Suprapubic skin (tissue), 4 donors: ENCODE data around the gene ALOX5AP. TPM values are rescaled to one million over a fixed set of nuclear protein-coding genes. Genes with fewer than 3 reads are reported as not detected.

ENCODE experiments used
- DNase-seq, 2 donors: peaks; one replicate each; pipeline ENCODE4 v3.0.0-alpha.2; 2019; ENCODE audit warnings: low spot score in 2 of 2
- H3K27ac ChIP-seq: fragments of 200-600 bp; sonication (generic); one replicate; pipeline ENCODE4 v1.5.1; 2019
- H3K27me3 ChIP-seq: fragments of 200-600 bp; sonication (generic); one replicate; pipeline ENCODE4 v1.5.1; 2019
- H3K36me3 ChIP-seq: fragments of 200-600 bp; sonication (generic); one replicate; pipeline ENCODE4 v1.5.1; 2019
- H3K4me1 ChIP-seq: fragments of 200-600 bp; sonication (generic); one replicate; pipeline ENCODE4 v1.5.1; 2019
- H3K4me3 ChIP-seq: fragments of 200-600 bp; sonication (generic); one replicate; pipeline ENCODE4 v1.5.1; 2019; ENCODE audit warnings: mild to moderate bottlenecking
- H3K9me3 ChIP-seq: fragments of 200-600 bp; sonication (generic); one replicate; pipeline ENCODE4 v1.5.1; 2019
- CTCF ChIP-seq, 2 donors: fragments of 200-600 bp in 1 of 2; fragments of 450-650 bp in 1 of 2; sonication (generic) in 1 of 2; IDR thresholded peaks; one replicate each; pipeline ENCODE4 v1.5.1; 2016 to 2019; ENCODE audit warnings: antibody characterized with exemption in 2 of 2, mild to moderate bottlenecking in 1 of 2, moderate library complexity in 1 of 2
- EP300 ChIP-seq: sonication (generic); formaldehyde crosslinking; IDR thresholded peaks from one replicate; pipeline ENCODE4 v1.6.1; 2017; ENCODE audit warnings: antibody characterized with exemption
- POLR2A ChIP-seq, 2 donors: fragments of 450-650 bp; IDR thresholded peaks; one replicate each; pipeline ENCODE4 v1.6.1; 2017; ENCODE audit warnings: antibody characterized with exemption in 2 of 2, mild to moderate bottlenecking in 2 of 2, moderate library complexity in 2 of 2
- POLR2AphosphoS5 ChIP-seq, 3 donors: sonication (generic); formaldehyde crosslinking; IDR thresholded peaks; one replicate each; pipeline ENCODE4 v1.6.1; 2017; ENCODE audit warnings: antibody characterized with exemption in 3 of 3
- WGBS: methylation state at CpG from one replicate; pipeline ENCODE4 v1.1.5; 2018; 5-methylcytosine and 5-hydroxymethylcytosine counted together
- total RNA-seq, 4 donors: library from RNA; depleted of rRNA; stranded (reverse); fragments of >200 nt; gene quantifications; one replicate each; pipeline ENCODE4 v1.1.0, GENCODE V29; 2016

Gene ALOX5AP
- total RNA-seq, 4 donors from 2014 or later = 5.1 to 13.2 (median 6.7) TPM

GRCh38 chr13:30766231-30766630, 30.9 kb downstream of the ALOX5AP start:
- no peak for DNase-seq
- no peaks in the 10 kb centered on the region for H3K4me1 ChIP-seq
- no peak overlapping the region for H3K4me3 ChIP-seq
- H3K27me3 ChIP-seq = no peaks in the 10 kb centered on the region
- no peaks in the 10 kb centered on the region for H3K36me3 ChIP-seq
- no peak for TF ChIP-seq POLR2AphosphoS5 (IDR thresholded peaks at IDR 0.05)
- no peak for TF ChIP-seq EP300
- TF ChIP-seq CTCF (IDR thresholded peaks at IDR 0.05) = no peak
- no peak for TF ChIP-seq POLR2A (IDR thresholded peaks at IDR 0.05)
- 88% methylated on average over 2 of the region's 2 CpGs for WGBS
- H3K9me3 ChIP-seq = no peaks in the 10 kb centered on the region
- no peak overlapping the region for H3K27ac ChIP-seq

- Histone ChIP-seq H3K4me1 (no peaks in the 10 kb centered on the region), H3K27me3 (no peaks in the 10 kb centered on the region), H3K36me3 (no peaks in the 10 kb centered on the region), H3K4me3 (no peak overlapping the region), H3K9me3 (no peaks in the 10 kb centered on the region), H3K27ac (no peak overlapping the region)
- WGBS = 90% methylated on average over 4 of the region's 4 CpGs
- DNase-seq = no peak
- no peak for TF ChIP-seq EP300
- no peak for TF ChIP-seq POLR2AphosphoS5 (IDR thresholded peaks at IDR 0.05)
- TF ChIP-seq POLR2A (IDR thresholded peaks at IDR 0.05) = no peak
- no peak for TF ChIP-seq CTCF (IDR thresholded peaks at IDR 0.05)
Measured at GRCh38 chr13:30770929-30771328, 35.6 kb downstream of the ALOX5AP start.

GRCh38 chr13:30773561-30773960, 38.2 kb downstream of the ALOX5AP start:
- Histone ChIP-seq H3K27me3 (no peaks in the 10 kb centered on the region), H3K4me3 (no peak overlapping the region), H3K27ac (no peak overlapping the region), H3K4me1 (no peaks in the 10 kb centered on the region), H3K36me3 (no peaks in the 10 kb centered on the region), H3K9me3 (no peaks in the 10 kb centered on the region)
- TF ChIP-seq EP300 = no peak
- TF ChIP-seq POLR2A (IDR thresholded peaks at IDR 0.05) = no peak
- no peak for TF ChIP-seq CTCF (IDR thresholded peaks at IDR 0.05)
- TF ChIP-seq POLR2AphosphoS5 (IDR thresholded peaks at IDR 0.05) = no peak
- no peak for DNase-seq

GRCh38 chr13:30774214-30774730, 38.9 kb downstream of the ALOX5AP start:
- 90% methylated on average over 8 of the region's 8 CpGs for WGBS
- DNase-seq = no peak
- TF ChIP-seq CTCF (IDR thresholded peaks at IDR 0.05) = no peak
- Histone ChIP-seq H3K27ac (no peak overlapping the region), H3K4me3 (no peak overlapping the region), H3K4me1 (no peaks in the 10 kb centered on the region), H3K27me3 (no peaks in the 10 kb centered on the region), H3K36me3 (no peaks in the 10 kb centered on the region), H3K9me3 (no peaks in the 10 kb centered on the region)

GRCh38 chr13:30776661-30777060, 41.3 kb downstream of the ALOX5AP start:
- 83% methylated on average over 2 of the region's 2 CpGs for WGBS
- Histone ChIP-seq H3K36me3 (no peaks in the 10 kb centered on the region), H3K27me3 (no peaks in the 10 kb centered on the region), H3K27ac (no peak overlapping the region), H3K4me3 (no peak overlapping the region), H3K4me1 (no peaks in the 10 kb centered on the region), H3K9me3 (no peaks in the 10 kb centered on the region)
- TF ChIP-seq EP300 (no peak), POLR2A (IDR thresholded peaks at IDR 0.05) (no peak), POLR2AphosphoS5 (IDR thresholded peaks at IDR 0.05) (no peak), CTCF (IDR thresholded peaks at IDR 0.05) (no peak)
- DNase-seq = no peak
